SIG-M5 treated with dmso at 0.1 percent for 504 hours (cell line): ENCODE measurements around the gene TWIST1.

Source experiments
- DNase-seq: peaks from one replicate; lab custom pipeline; 2025; ENCODE audit not compliant: unreplicated experiment; lab: John Stamatoyannopoulos, UW

The TWIST1 gene

DNA sequence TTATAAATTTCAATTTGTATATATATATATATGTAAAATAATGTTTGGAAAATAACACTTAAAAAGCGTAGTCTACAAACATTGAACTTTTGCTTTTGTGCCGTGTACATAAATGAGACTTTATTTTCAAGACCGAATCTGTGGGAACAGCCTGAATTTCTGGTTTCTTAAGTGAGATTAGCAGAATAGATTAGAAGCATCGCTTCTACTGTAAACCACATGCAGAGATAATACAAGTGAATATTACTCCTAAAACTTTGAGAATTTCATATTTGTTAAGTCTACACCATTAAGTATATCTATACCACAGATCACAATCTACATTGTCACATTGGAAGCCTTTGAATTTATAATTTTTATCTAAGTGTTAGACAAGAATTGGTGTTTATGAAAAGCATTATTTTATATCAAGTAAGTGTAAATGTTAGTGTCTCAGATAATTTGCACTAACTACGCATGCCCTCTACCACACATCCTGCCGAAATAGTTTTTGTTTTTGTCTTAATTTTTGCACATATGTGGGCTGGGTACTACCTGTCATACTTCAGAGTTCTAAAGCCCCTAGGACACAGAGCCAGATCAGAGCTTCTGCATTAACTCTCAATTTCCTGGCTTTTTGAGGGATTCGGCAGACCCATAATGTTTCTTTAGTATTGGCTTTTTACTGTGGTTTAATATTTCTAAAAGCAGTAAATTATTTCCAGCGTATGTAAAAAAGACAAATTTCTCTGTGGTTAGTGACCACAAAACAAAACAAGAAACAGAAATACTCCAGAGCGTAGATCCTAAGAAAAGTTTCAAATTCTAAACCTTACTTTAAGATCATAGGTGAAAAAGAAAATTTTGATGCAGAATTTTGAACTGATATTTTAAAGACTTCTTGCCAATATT is 20.0 kb downstream of the TWIST1 start:
- no peak for DNase-seq

DNA sequence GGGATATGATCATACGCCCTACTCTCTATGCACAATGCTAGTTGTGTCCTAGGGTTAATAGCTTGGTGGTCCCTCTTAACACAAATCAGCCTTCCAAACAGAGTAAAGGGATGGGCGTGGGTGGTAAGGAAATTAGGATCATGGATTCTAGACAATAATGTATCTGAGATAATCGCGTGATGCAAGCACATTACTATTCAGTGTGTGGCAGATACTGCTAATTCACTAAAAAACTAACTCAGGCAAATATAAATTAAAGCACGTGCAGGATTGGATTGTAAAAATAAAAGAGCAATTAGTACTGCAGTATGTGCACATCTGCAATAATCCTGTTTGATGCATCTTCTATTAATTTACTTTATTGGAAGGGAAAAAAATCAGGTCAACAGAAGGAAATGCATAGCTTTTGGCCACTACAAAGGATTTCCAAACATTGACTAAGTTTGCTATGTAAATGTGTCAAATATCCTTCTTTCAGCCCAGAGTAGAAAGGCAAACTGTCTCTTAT is 22.0 kb downstream of the TWIST1 start:
- DNase-seq: no peak

DNA sequence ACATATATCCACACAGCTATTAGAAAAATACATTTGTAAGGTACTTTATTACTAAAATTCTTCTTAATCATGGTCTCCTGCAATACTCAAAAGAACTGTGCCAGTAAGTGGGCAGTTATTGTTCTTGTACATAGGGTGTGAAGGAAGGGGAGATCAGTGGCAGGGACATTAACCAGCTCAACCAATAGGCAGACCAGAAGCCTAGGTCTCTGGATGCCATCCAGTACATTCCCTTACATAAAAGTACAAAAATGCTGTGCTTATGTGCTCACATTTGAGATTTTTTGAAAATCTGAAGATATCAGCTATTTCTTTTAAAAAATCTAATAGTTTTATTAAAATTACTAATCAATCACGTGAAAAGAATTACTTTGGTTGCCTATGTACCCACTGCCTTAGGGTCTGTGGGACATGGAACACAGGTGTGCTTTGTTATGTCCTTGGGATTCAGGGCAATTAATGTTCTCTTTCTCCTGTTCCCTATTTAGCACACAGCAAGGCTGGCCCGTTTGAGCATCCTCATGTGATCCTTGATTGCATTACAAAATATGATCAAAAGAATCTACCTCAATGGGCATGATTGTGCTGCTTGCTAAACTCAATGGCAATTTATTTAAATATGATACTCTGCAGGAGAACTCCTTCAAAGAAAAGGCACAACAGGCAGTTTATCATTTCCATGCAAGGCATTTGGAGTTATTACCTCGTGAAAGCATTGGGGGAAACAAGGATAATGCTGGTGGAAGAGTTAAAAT is 22.7 kb downstream of the TWIST1 start:
- DNase-seq: no peak

DNA sequence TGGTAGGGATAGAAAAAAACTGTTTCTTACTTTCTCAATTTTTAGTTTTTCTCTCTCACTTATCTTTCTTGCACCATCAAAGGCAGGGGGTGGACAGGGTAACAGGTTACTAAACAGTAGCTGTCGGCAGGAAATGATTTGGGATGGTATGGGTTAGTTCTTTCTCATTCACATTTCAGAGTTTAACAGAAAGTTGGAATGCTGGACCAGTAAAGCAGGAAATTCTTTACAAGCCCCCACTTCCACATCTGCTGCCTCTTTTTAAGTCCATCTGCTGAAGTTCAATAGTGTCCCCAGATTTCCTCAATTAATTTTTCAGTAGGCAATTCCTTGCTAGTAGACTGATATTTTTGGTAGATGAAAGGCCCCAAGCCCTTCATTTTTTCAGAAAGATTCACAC is 23.3 kb downstream of the TWIST1 start:
- DNase-seq: no peak

DNA sequence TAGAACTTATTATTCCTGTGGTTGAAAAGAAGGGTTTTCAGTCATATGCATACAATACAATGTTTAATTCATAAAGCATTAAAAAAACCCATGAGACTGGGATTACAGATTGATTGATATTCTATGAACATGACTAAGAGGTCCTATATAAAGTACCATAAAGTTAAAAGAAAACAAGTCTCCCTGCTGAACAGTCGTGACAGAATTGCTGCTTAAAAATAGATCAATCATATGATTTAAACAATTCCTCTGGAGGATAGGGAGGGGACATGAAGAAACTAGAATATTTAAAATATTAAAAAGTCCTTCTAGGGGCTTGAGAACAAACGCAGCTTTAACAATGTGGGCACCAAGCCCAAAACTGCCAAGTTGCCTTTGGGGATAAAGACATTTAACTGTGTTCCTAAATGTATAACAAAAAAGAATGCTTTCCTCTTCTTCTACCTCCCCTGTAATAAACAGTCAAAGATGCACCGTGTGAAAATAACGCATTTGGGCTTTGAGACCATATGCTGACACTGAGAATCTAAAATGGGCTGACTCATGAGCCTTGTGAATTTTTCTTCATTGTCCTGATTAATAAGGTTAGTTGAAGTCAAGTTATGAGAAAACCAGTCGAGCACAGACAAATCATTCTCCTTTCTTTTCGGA is 25.8 kb downstream of the TWIST1 start:
- DNase-seq: no peak

DNA sequence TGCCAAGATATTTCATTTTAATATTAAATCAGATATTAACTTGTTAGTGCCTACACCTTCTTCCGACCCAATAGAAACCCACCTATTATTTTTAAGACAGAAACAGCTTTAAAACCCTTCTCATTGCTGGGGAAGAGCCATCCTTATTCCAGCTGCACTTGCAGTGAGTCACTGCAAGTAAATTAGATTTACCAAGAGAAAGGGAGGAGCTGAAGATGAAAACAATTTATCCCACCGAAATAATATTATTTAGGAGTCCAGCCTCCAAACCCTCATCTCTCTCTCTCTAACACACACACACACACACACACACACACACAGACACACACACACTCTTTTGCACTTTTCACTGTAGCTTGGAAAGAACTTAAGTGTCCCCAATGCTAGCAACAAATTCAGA is 26.9 kb downstream of the TWIST1 start:
- no peak for DNase-seq

DNA sequence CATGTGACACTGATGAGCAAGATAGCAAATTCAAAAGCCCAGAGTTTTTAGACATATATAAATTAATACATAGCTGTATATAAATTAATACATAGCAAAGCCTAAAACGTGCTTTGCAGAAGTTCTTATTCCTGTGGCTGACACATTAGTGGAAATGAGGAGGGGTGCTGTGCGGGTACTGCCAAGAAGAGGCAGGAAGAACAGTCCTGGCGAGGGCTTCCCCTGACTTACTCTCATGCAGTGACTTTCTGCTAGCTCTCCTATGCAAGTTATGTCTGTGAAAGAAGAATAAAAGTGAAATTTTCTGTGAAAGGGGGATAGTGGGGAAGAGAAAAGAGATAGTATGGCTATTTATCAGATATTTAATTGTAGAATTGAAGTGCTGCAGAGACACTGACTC is 27.6 kb downstream of the TWIST1 start:
- DNase-seq: no peak

DNA sequence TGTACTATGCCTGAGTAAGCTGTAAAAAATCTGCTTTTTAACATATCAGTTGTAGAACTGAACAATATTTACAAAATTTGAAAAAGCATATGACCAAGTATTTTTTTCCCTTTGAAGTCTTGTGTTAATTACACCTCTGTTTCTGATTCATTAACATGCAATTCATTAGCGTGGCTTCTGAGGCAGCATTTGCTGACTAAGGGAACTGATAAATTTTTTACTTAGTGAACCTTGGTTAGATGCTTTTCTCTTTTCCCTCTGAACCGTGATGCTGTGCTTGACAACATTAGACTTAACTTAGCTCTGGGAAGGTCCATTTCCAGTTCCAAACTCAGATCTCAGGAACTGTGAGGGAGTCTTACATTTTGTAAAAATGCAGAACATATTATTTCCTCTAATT is 28.1 kb downstream of the TWIST1 start:
- DNase-seq: no peak

DNA sequence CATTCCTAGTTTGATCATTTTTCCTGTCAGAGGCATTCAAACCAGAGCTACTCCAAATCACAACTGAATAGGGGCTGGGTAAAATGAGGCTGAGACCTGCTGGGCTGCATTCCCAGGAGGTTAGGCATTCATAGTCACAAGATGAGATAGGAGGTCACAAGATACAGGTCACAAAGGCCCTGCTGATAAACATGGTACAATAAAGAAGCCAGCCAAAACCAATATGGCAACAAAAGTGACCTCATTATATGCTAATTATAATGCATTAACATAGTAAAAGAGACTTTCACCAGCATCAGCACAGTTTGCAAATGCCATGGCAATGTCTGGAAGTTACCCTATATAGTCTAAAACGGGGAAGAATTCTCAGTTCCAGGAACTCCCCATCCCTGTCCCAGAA is 37.3 kb downstream of the TWIST1 start:
- DNase-seq: no peak

DNA sequence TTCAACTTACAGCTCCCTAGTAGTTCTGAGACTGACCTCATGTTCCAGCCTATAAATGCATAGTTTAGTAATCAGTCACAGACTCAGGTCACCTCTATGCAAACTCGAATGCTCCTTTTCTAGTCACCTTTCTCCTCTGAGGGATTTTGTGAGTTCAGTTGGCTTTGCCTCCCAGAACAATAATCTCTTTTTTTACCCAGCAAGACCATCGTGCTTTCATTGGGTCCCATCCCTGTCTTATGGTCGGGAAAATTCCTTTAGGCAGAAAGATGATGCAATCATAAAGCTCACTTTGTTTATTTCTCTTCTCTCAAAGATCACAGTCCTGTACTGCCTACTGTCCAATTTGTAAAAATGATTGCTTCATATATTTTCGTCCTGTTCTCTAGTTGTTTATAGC is 38.4 kb downstream of the TWIST1 start:
- no peak for DNase-seq

DNA sequence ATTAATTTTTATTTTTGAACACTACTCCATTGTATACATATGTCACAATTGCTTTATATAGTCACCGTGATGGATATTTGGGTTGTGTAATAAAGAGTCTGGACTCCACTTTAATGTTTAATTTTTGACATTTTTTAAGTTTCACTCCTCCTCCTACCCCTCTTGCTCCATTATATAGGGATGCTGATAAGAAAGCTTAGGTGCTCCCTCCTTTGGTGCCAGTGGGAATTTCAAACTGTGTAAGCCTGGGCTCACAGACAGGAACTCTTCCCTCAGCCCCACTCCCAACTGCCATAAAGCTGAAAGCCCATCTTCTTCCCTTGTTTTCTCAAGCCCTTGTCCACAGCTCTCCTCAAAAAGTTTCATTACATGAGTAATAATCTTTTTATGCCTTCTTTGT is 47.6 kb downstream of the TWIST1 start:
- DNase-seq: no peak

DNA sequence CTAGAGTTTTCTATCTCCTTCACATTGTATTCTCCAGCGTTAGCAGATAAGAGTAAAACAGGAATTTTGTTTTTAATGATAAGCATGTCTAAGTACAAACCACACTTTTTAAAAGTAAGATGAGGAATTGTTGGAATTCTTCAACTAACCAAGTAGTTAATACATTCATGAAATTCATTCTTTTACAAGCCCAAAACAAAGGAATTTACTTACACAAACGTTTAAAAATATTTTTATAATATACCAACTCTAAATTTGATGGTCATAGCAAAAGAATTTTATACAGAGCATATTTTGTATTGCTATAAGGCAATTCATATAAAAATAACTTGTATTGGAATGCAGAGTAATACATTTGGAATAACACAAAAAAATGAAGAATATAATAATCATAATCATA is 51.3 kb downstream of the TWIST1 start:
- DNase-seq: no peak
